NCI-H1436 (cell line): ENCODE data around the gene RAB5B.
"Not testable (repeated sequence)": the region's sequence is repeated elsewhere in the genome, so short reads cannot be mapped to it uniquely, and the experiment has no call there.

ENCODE experiments used
- DNase-seq: peaks from one replicate; lab custom pipeline; 2025; lab: John Stamatoyannopoulos, UW

The RAB5B gene

DNA sequence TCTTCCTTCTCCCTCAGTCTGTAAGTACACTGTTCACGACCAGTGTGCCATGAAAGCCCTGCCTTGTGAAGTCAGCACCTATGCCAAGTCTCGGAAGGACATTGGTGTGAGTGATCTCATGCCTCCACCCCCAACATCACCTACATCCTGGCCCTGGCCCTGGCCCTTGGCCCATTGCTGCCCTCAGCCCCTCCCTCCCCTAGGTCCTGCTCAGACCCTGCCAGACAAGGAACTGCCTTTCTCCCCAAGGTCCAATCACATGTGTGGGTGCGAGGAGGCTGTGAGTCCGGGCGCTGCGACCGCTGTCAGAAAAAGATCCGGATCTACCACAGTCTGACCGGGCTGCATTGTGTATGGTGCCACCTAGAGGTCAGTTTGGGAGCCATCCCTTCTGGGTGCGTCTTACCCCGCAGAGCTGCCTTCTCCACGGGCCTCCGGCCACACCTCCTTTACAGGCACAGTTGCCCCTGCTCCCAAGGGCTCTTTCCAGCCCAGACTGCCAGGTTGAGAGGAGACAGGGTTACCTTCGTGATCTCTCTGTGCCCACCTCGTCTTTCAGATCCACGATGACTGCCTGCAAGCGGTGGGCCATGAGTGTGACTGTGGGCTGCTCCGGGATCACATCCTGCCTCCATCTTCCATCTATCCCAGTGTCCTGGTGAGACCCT, 33.7 kb upstream of the RAB5B start:
- DNase-seq = peak; percentile 79

DNA sequence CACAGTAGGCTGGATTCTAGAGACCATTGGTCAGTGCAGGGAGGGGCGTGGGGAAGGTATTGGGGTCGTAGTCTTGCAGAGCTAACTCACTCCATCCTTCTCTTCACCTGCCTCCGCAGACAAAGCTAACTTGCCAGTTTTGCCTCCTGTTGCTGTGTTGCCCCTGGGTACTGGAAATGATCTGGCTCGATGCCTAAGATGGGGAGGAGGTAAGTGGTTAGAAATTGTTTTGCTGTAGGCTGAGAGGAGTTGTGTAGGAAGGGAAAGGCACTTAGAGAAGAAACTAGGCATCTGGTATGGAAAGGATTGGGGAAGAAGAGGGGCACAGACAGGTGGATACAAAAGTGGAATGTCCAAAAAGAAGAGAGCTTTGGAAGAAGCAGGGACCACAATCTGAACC, 31.8 kb upstream of the RAB5B start:
- no peak for DNase-seq

DNA sequence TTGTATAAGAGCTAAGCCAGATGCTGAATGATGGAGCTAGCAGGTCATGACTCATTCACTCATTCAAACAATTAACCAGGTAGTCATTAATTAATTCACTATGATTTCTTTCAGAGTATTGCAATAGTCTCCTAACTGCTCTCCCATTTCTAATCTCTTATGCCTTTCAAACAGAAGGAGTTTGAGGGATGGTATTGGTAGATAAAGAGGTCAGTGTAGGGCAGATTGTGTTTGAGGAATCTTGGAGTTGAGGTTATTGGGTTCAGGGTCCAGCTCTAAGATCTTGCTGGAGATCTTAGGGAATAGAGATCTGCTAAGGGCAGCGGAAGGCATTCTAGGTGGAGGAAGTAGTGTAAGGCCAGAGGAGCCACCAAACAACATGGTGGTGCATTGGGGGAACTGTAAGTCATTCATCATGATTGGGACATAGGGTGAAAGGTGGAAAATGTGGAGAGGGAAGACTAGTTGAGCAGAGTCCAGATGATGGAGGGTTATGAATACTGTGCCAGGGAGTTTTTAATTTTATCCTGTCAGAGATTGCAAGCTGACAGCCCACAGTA, 31.2 kb upstream of the RAB5B start:
- DNase-seq = no peak

DNA sequence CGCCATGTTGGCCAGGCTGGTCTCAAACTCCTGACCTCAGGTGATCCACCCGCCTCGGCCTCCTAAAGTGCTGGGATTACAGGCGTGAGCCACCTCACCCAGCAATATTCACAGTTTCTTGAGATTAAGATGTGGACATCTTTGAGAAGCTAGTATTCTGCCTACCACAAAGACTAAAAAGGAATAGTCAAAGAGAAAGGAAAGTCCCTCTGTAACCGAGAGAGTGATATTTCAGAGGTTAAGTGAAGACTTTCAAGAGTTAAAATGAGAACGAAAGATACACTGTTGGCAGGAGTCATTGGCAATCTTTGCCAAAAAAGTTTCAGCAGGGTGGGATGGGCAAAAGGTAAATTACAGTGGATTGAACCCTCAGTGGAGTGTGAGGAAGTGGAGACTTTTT, 27.3 kb upstream of the RAB5B start:
- no peak for DNase-seq

DNA sequence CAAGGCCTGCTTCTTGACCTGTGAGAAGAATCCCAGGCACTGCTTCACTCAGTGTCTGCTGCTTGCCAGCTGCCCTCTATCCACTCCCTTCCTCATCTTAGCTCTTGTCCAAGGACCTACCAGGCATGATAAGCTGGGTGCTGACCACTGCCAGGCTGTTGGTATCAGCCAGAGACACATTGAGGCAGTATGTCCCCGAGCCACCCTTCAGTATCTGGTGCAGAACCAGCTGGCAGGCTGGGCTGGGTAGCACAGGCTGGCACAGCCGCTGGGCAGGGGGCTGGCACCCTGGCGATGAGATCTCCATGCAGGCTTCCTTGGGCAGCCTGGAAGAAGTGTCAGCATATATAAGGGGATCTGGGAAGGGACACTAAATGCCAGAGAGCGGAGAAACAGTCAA, 18.5 kb upstream of the RAB5B start:
- DNase-seq = no peak

DNA sequence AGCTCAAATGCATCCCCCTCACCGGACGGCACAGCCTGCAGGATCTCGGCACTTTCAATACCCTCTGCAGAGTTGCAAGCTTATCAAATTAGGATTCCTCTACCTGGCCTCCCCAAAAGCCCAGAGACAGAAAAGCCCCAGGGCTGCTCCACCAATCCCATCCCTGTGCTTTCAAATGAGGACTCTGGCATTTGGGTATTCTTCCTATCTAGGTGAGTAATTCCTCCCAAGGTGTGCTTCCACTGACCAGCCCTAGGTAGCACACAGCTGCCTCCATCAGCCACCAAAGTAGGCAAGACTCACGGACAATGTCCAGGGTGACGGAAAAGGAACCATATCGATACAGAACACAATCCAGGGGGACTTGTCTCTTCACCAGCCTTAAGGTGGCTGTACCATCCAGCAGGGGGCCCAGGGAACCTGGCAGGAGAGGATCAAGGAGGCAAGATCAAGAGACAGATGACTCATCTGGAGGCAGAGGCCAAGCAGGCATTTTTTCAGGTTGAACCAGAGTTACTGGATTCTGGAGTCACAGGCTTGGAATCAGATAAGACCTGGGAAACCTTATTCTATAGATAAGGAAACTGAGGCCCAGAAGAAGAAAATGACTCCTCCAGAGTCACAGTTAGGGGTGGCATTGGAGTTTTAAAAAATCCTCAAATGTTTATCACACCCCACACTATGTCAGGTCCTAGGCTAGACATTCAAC, 17.9 kb upstream of the RAB5B start:
- no peak for DNase-seq

DNA sequence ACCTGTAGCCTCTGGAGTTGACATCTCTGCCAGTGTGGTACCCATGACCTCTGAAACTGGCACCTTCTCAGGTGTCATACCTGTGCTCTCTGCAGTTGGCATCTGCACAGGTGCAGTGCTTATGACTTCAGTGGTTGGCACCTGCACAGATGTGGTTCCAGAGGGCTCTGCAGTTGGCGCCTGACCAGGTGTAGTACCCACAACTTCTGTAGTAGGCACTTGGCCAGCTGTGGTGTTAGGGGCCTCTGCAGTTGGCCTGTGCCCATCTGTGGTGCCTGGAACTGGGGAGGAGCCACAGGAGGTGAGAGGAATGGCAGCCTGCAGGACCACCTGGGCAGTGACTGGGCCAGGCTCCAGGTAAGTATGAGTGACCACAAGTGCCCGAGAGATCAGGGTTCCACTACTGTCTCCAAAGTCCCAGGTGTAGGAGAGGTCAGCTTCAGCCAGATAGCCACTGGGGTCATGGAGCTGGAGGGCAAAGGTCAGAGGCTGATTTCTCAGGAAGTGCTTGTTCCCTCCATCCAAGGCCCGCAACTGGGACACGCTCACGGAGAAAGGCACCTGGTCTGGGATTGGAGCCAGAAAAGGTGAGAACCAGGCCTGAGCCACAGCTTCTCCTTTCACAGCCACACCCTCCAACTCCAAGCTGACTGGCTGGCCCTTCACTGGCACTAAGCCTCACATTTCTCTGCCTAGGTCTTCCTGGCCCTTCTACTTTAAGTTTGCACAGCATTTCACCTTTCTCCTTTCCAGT, 16.6 kb upstream of the RAB5B start:
- DNase-seq = no peak

DNA sequence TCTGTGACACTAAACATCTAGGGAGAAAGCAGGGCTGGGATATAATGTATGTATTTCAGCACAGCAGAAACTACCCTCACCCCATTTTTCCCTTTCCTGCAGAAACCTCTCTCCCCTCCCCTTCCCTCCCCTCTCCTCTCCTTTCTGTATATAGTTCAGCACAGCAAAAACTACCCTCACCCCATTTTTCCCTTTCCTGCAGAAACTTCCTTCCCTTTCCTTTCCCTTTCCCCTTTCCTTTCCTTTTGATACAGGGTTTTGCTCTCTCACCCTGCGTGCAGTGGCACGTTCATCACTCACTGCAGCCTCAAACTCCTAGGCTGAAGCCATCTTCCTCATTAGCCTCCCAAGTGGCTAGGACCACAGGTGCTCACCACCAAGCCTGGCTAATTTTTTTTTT, 10.1 kb upstream of the RAB5B start:
- no peak for DNase-seq

DNA sequence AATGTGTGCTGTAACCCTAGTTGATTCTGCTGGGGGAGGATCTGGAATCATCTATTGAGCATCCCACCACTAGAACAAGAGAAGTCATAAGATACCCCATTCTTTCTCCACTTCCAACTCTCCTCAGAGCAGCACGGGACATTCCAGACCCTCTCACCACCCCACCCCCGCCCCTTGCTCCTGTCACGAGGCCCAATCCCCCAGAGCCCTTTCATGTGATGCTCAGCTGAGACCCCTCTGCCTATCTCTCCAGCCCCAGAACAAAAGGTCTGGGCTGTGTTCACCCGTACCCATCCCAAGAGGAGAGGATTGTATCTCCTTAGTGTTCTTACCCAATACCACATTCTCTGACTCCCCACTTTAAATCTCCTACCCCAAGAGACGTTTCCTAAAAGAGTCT, 8.6 kb upstream of the RAB5B start:
- DNase-seq = no peak

DNA sequence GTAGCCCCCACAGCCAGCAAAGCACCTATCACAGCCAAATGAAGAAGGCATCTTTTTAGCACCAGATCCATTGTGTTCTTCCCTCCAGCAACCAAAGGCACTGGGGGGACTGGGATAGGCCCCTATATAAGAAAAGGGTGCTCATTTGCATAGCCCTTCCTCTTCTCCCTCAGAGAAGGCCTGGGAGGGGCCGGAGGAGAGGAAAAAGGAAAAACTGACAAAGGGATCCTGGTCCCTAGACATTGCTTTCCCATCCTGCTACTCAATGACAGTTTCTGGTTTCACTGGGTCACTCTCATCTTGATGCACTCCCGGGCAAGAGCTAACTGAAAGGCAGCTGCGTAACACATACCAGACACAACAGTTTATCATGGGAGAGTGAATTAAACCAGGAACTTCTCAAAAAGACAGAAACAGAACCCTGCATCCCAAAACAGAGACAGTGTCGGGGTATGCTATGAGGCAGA, 7.9 kb upstream of the RAB5B start, which contains the start of gene PMEL:
Gene PMEL (minus strand): TSS at position 102 of the 467 bp plus-strand sequence. CDS start 31 bp downstream, at position 71.
- DNase-seq = no peak

DNA sequence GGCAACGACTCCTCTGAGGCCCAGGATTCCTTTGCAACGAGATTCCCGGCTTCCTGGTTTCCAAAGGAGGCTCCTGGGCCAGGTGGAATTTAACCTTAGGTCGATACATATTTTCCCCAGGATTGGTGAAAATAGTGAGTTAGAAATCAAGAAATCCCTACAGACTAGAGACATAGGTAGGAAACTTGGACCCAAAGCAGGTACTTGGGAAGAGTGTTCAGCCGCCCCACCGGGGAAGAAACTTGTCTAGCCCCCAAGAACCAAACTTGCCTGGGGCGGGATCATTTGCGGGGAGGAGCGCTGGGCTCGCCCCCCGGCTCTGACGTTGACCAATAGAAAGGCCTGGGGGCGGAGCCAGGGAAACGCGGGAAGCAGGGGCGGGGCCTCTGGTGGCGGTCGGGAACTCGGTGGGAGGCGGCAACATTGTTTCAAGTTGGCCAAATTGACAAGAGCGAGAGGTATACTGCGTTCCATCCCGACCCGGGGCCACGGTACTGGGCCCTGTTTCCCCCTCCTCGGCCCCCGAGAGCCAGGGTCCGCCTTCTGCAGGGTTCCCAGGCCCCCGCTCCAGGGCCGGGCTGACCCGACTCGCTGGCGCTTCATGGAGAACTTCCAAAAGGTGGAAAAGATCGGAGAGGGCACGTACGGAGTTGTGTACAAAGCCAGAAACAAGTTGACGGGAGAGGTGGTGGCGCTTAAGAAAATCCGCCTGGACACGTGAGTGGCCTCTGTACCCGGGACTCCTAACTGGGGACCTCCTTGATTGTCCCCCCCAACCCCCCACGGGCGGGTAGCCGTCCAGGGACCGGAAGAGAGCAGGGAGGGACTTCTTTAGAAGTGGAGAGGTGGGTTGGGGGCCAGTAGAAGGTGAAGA, 7.2 kb upstream of the RAB5B start, which contains the start of gene CDK2:
Gene CDK2 (plus strand): TSS at position 423 of the 874 bp plus-strand sequence. CDS start 179 bp downstream, at position 602.
- DNase-seq = peak; percentile 82

DNA sequence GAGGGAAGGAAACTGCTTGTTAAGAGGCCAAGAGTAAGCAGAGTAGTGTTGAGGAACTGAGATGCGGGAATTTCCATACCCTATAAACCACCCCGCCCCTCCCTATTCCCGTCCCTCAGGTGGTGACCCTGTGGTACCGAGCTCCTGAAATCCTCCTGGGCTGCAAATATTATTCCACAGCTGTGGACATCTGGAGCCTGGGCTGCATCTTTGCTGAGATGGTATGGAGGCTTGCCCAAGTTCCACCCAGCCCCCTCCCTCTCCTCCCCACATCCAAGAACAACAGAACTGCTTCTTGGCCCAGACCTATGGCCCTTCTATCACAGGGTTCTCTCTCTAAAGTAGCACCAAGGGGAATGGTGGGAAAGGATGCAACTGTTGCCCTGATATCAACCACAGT, 4.5 kb upstream of the RAB5B start:
- DNase-seq = no peak

DNA sequence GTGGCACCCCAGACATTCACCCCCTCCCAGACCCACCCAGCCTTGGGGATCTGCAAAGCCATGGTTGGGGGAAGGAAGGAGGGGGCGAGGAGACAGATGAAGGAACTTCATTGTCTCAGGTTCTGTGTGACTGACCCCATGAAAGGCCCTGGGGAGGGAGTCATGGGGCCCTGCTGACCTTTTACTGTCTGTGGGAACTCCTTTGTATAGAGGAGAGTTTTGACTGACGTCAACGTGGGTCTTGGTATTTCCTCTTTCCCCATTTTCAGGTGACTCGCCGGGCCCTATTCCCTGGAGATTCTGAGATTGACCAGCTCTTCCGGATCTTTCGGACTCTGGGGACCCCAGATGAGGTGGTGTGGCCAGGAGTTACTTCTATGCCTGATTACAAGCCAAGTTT, 3.1 kb upstream of the RAB5B start:
- DNase-seq = no peak

DNA sequence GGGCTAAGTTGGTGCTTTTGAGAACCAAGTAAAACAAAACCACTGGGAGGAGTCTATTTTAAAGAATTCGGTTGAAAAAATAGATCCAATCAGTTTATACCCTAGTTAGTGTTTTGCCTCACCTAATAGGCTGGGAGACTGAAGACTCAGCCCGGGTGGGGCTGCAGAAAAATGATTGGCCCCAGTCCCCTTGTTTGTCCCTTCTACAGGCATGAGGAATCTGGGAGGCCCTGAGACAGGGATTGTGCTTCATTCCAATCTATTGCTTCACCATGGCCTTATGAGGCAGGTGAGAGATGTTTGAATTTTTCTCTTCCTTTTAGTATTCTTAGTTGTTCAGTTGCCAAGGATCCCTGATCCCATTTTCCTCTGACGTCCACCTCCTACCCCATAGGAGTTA, 1.8 kb upstream of the RAB5B start:
- no peak for DNase-seq

DNA sequence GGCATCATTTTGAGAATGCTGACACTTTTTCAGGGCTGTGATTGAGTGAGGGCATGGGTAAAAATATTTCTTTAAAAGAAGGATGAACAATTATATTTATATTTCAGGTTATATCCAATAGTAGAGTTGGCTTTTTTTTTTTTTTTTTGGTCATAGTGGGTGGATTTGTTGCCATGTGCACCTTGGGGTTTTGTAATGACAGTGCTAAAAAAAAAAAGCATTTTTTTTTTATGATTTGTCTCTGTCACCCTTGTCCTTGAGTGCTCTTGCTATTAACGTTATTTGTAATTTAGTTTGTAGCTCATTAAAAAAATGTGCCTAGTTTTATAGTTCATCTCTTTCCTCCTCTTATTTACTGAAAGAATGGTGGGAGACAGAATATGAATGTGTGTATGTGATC, 1.4 kb upstream of the RAB5B start:
- no peak for DNase-seq

DNA sequence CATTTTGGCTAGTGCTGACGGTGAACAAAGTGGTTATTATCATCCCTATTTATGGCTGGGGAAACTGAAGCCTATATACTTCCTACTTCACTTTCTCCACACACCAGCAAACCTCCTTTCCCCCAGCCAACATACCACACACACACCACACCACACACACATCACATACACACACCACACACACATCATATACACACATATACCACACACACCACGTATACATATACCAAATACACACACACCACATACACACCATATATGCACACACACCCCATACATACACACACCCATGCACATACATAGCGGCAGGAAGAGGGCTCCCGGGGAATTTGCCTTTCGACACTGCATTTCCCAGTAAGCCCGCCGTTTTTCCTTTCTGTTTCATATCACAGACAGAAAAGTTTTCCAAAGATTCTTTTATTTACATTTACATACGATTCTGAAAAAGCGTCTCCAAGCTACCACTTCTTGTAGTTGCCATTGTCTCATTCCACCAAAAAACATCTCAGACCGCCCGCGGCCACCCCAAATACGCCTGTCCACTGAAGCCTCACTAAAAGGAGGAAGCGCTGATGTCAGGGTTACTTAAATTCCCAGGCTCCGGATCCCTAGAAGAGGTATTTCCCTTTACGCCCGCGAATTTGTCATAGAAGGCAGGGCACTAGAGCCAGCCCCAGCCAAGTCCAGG, 823 bp upstream of the RAB5B start:
- DNase-seq = no peak

DNA sequence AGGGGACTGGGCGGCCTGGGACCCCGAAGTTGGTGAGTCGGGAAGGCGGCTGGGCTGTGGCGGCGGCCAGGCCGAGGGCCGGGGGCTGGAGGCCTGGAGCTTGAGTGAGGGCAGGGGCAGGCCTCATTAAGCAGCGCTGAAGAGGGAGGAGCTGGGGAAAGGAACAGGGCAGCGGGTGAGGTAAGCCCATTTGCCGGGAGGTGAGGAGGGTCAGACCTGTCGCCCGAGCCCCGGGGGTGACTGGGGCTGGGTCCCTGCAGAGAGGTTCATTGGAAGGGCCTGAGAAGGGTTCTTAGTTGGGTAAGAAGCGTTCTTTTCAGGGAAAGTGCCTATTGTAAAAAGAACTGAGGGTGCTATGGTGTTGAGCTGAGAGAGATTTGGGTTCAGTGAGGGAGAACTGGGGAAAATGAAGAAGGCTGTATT, 441 bp downstream of the RAB5B start:
- no peak for DNase-seq

DNA sequence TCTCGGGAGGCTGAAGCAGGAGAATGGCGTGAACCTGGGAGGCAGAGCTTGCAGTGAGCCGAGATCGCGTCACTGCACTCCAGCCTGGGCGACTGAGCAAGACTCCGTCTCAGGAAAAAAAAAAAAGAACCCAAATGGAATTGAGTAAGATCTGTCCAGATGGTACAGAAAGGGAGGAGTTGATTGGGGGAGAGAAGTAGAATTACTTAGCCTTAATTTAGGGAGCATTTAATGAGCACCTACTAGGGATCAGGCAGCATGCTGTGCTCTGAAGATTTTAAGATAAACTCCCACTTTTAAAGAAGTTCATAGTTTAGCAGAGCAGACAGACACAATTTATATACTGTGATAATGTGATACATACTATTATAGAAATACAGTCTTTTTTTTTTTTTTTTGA, 4.5 kb downstream of the RAB5B start:
- no peak for DNase-seq

DNA sequence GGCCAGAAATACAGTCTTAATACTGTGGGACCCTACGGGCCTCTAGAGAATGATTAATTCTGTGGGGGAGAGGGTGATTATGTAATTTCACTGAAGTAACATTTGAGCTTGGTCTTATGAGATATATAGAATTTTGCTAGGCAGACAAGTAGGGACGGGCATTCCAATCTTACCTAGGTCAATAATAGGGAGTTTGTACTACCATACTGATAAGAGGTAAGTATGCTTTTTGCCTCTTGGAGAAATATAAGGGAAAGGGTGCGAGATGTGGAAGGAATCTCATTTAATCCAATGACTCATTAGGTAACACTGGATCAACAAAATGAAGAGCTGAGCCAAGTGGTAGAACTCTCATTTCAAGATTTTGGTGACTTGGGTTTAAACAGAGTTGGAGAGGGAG, 5.2 kb downstream of the RAB5B start:
- DNase-seq = no peak

DNA sequence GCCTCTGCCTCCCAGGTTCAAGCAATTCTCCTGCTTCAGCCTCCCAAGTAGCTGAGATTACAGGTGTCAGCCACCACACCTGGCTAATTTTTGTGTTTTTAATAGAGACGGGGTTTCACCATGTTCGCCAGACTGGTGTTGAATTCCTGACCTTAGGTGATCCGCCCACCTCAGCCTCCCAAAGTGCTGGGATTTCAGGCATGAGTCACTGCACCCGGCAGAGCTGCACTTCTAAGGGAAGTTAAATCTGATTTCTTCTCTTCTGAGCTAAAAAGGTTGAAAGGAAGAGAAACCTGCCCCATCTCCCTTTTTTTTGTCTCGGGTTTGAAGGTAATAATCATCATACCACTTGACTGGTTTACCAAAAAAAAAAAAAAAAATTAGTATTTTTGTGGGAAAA, 8.0 kb downstream of the RAB5B start:
- DNase-seq = not testable (repeated sequence)
